HepG2 (cell line): ENCODE measurements around the gene LRRC10. TPM values are rescaled to one million over a fixed set of nuclear protein-coding genes. Genes with fewer than 3 reads are reported as not detected.

Source experiments
- AHR ChIP-seq: IDR thresholded peaks from 2 replicates; pipeline ENCODE4 v1.6.1; 2018; ENCODE audit warnings: missing genetic modification reagents, missing compliant biosample characterization
- HNF4A ChIP-seq: sonication (generic); formaldehyde crosslinking; IDR thresholded peaks from 2 replicates; pipeline ENCODE4 v1.4.0; 2020; ENCODE audit warnings: missing genetic modification reagents
- KDM5B ChIP-seq: sonication (generic); formaldehyde crosslinking; IDR thresholded peaks from 2 replicates; pipeline ENCODE4 v1.4.0; 2020; ENCODE audit warnings: missing genetic modification reagents, mild to moderate bottlenecking, borderline replicate concordance
- NKX3-1 ChIP-seq: sonication (generic); formaldehyde crosslinking; IDR thresholded peaks from 2 replicates; pipeline ENCODE4 v1.5.0; 2020; ENCODE audit warnings: missing genetic modification reagents
- PCBP1 ChIP-seq: fragments of 200-400 bp; formaldehyde crosslinking; IDR thresholded peaks from 2 replicates; pipeline ENCODE4 v1.6.1; 2017; ENCODE audit warnings: mild to moderate bottlenecking, low read depth, low read length, borderline replicate concordance
- TBL1XR1 ChIP-seq: fragments of 150-350 bp; IDR thresholded peaks from 2 replicates; pipeline ENCODE4 v1.6.1; 2014; ENCODE audit warnings: borderline replicate concordance, low read length; ENCODE audit not compliant: partially characterized antibody
- TGIF2 ChIP-seq: IDR thresholded peaks from 2 replicates; pipeline ENCODE4 v1.6.1; 2016; ENCODE audit warnings: control low read depth, missing compliant biosample characterization
- ZNF101 ChIP-seq: sonication (generic); formaldehyde crosslinking; IDR thresholded peaks from 2 replicates; pipeline ENCODE4 v1.4.0; 2020; ENCODE audit warnings: mild to moderate bottlenecking, low read depth, missing genetic modification reagents, borderline replicate concordance
- ZNF230 ChIP-seq: sonication (generic); formaldehyde crosslinking; IDR thresholded peaks from 2 replicates; pipeline ENCODE4 v1.4.0; 2020; ENCODE audit warnings: mild to moderate bottlenecking, missing genetic modification reagents
- ZNF552 ChIP-seq: sonication (generic); formaldehyde crosslinking; IDR thresholded peaks from 2 replicates; pipeline ENCODE4 v1.9.0; 2022; ENCODE audit warnings: missing genetic modification reagents, mild to moderate bottlenecking, borderline replicate concordance
- ZNF652 ChIP-seq: IDR thresholded peaks from 2 replicates; pipeline ENCODE4 v1.6.1; 2016; ENCODE audit warnings: low read depth, borderline replicate concordance
- ZNF747 ChIP-seq: sonication (generic); formaldehyde crosslinking; IDR thresholded peaks from 2 replicates; pipeline ENCODE4 v1.8.1; 2023; ENCODE audit warnings: missing genetic modification reagents, mild to moderate bottlenecking, borderline replicate concordance
- polyA plus RNA-seq, 8 experiments: library from polyadenylated mRNA; depleted of rRNA in 3 of 8; stranded (reverse) in 7 of 8; unstranded in 1 of 8; fragments of >200 nt; fragmentation: Illumina TruSeq in 4 of 8; extraction: Trizol in 4 of 8; gene quantifications; 2 replicates each; pipeline versions ENCODE4 v1.2.1 to v1.2.3, GENCODE V29; 2011 to 2016; ENCODE audit warnings: low read depth in 4 of 8, missing spikeins in 1 of 8, mixed read lengths in 1 of 8; ENCODE audit not compliant: insufficient read depth in 1 of 8
- total RNA-seq, 5 experiments: library from RNA; depleted of rRNA; stranded (reverse); fragments of >200 nt; fragmentation: Illumina TruSeq; extraction: Trizol; gene quantifications; 2 replicates each; pipeline ENCODE4 v1.2.3, GENCODE V29; 2016; ENCODE audit warnings: low read depth in 1 of 5
- TF ChIP-seq, protein P1 (sequence below): sonication (generic); formaldehyde crosslinking; IDR thresholded peaks from 2 replicates; pipeline ENCODE4 v1.4.0; 2020; ENCODE audit warnings: missing genetic modification reagents
- TF ChIP-seq, protein P2 (sequence below): sonication (generic); formaldehyde crosslinking; IDR thresholded peaks from 2 replicates; pipeline ENCODE4 v1.4.0; 2020; ENCODE audit warnings: mild to moderate bottlenecking, missing genetic modification reagents
- TF ChIP-seq, protein P3 (sequence below): IDR thresholded peaks from 2 replicates; pipeline ENCODE4 v1.4.0; 2020; ENCODE audit warnings: mild to moderate bottlenecking, missing genetic modification reagents
- TF ChIP-seq, protein P4 (sequence below): sonication (generic); formaldehyde crosslinking; conservative IDR thresholded peaks from 2 replicates; pipeline ENCODE4 v1.8.0; 2022; ENCODE audit warnings: mild to moderate bottlenecking, moderate library complexity, missing genetic modification reagents
- TF ChIP-seq, protein P5 (sequence below): IDR thresholded peaks from 2 replicates; pipeline ENCODE4 v1.6.1; 2016; ENCODE audit warnings: missing compliant biosample characterization, missing genetic modification reagents, borderline replicate concordance

LRRC10 gene
- total and polyA plus RNA-seq, 2 of the 13 experiments (the other 11 are each of a cell fraction or from before 2014, with no cell fraction given) = not detected

DNA sequence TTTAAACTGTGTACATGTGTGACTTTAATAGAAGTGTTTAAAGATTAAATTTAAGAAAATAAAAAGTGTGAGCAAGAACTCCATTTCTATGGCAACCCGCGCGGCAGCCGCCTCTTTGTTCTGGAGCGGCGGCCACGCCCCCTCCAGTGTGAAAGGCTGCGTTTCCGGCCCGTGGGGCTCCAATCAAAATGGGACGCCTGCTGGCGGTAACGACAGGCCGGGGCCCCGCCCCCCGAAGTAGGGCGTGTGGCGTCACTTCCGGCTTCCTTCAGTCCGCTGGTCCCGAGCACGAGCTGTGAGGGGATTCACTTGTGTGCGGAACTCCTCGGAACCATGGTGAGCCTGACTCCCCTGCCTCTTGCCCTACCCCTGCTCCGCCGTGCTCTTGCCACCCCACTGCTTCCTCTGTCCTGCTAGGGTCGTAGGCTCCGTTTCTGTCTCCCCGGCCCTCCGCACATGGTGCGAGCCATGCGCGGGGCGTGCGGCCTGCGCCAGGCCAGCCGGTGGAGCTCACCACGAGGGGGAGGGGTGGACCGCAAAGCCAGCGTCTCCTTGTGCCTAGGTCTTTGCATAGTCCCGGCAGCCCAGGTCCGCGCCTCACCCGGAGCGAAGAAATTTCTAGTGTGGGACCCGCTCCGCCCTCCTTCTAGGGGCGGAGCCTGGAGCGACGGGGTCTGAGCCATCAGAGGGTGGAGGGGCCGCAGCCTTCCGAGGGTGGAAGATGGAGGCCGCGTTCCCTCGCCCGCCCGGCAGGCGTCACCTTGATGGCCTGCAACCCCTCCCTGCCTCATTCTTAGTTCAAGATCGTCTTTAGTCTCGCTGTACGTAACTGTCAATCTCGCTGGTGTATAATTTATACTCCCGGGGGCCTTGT is 25.3 kb downstream of the LRRC10 start, which contains the start of gene CCT2 (continued):
- TF ChIP-seq, protein P1, sequence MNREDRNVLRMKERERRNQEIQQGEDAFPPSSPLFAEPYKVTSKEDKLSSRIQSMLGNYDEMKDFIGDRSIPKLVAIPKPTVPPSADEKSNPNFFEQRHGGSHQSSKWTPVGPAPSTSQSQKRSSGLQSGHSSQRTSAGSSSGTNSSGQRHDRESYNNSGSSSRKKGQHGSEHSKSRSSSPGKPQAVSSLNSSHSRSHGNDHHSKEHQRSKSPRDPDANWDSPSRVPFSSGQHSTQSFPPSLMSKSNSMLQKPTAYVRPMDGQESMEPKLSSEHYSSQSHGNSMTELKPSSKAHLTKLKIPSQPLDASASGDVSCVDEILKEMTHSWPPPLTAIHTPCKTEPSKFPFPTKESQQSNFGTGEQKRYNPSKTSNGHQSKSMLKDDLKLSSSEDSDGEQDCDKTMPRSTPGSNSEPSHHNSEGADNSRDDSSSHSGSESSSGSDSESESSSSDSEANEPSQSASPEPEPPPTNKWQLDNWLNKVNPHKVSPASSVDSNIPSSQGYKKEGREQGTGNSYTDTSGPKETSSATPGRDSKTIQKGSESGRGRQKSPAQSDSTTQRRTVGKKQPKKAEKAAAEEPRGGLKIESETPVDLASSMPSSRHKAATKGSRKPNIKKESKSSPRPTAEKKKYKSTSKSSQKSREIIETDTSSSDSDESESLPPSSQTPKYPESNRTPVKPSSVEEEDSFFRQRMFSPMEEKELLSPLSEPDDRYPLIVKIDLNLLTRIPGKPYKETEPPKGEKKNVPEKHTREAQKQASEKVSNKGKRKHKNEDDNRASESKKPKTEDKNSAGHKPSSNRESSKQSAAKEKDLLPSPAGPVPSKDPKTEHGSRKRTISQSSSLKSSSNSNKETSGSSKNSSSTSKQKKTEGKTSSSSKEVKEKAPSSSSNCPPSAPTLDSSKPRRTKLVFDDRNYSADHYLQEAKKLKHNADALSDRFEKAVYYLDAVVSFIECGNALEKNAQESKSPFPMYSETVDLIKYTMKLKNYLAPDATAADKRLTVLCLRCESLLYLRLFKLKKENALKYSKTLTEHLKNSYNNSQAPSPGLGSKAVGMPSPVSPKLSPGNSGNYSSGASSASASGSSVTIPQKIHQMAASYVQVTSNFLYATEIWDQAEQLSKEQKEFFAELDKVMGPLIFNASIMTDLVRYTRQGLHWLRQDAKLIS = peak; percentile 71; the same call in 1 of the 2 replicates
- TF ChIP-seq ZNF230 (CRISPR knock-in tag) (peak; percentile 91), HNF4A (CRISPR knock-in tag) (0 out of 2 replicates have a peak, but pooled peaks have one; percentile 12), ZNF101 (no peak), NKX3-1 (CRISPR knock-in tag) (peak; percentile 74; the same call in 1 of the 2 replicates), ZNF747 (CRISPR knock-in tag) (peak; percentile 87), KDM5B (peak; percentile 98), ZNF552 (0 out of 2 replicates have a peak, but pooled peaks have one; percentile 69), ZNF652 (no peak), TBL1XR1 (peak; percentile 36), TGIF2 (CRISPR knock-in tag) (peak; percentile 88), PCBP1 (no peak), AHR (CRISPR knock-in tag) (peak; percentile 88; the same call in 1 of the 2 replicates)
- TF ChIP-seq, protein P2, sequence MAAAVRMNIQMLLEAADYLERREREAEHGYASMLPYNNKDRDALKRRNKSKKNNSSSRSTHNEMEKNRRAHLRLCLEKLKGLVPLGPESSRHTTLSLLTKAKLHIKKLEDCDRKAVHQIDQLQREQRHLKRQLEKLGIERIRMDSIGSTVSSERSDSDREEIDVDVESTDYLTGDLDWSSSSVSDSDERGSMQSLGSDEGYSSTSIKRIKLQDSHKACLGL (CRISPR knock-in tag) = peak; percentile 99
- TF ChIP-seq, protein P3, sequence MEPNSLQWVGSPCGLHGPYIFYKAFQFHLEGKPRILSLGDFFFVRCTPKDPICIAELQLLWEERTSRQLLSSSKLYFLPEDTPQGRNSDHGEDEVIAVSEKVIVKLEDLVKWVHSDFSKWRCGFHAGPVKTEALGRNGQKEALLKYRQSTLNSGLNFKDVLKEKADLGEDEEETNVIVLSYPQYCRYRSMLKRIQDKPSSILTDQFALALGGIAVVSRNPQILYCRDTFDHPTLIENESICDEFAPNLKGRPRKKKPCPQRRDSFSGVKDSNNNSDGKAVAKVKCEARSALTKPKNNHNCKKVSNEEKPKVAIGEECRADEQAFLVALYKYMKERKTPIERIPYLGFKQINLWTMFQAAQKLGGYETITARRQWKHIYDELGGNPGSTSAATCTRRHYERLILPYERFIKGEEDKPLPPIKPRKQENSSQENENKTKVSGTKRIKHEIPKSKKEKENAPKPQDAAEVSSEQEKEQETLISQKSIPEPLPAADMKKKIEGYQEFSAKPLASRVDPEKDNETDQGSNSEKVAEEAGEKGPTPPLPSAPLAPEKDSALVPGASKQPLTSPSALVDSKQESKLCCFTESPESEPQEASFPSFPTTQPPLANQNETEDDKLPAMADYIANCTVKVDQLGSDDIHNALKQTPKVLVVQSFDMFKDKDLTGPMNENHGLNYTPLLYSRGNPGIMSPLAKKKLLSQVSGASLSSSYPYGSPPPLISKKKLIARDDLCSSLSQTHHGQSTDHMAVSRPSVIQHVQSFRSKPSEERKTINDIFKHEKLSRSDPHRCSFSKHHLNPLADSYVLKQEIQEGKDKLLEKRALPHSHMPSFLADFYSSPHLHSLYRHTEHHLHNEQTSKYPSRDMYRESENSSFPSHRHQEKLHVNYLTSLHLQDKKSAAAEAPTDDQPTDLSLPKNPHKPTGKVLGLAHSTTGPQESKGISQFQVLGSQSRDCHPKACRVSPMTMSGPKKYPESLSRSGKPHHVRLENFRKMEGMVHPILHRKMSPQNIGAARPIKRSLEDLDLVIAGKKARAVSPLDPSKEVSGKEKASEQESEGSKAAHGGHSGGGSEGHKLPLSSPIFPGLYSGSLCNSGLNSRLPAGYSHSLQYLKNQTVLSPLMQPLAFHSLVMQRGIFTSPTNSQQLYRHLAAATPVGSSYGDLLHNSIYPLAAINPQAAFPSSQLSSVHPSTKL = peak; percentile 63
- TF ChIP-seq, protein P4, sequence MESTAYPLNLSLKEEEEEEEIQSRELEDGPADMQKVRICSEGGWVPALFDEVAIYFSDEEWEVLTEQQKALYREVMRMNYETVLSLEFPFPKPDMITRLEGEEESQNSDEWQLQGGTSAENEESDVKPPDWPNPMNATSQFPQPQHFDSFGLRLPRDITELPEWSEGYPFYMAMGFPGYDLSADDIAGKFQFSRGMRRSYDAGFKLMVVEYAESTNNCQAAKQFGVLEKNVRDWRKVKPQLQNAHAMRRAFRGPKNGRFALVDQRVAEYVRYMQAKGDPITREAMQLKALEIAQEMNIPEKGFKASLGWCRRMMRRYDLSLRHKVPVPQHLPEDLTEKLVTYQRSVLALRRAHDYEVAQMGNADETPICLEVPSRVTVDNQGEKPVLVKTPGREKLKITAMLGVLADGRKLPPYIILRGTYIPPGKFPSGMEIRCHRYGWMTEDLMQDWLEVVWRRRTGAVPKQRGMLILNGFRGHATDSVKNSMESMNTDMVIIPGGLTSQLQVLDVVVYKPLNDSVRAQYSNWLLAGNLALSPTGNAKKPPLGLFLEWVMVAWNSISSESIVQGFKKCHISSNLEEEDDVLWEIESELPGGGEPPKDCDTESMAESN (CRISPR knock-in tag) = peak; percentile 94
- TF ChIP-seq, protein P5, sequence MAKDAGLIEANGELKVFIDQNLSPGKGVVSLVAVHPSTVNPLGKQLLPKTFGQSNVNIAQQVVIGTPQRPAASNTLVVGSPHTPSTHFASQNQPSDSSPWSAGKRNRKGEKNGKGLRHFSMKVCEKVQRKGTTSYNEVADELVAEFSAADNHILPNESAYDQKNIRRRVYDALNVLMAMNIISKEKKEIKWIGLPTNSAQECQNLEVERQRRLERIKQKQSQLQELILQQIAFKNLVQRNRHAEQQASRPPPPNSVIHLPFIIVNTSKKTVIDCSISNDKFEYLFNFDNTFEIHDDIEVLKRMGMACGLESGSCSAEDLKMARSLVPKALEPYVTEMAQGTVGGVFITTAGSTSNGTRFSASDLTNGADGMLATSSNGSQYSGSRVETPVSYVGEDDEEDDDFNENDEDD = peak; percentile 80
